Regular cardiac myocyte (primary cell): Measurements from ENCODE around the gene IAH1. TPM values are rescaled to one million over a fixed set of nuclear protein-coding genes. Genes with fewer than 3 reads are reported as not detected.

ENCODE experiments used
- total RNA-seq: library from RNA; depleted of rRNA; stranded (reverse); fragments of >200 nt; gene quantifications from 2 replicates; pipeline ENCODE4 v1.2.3, GENCODE V29; 2014

Gene IAH1, protein sequence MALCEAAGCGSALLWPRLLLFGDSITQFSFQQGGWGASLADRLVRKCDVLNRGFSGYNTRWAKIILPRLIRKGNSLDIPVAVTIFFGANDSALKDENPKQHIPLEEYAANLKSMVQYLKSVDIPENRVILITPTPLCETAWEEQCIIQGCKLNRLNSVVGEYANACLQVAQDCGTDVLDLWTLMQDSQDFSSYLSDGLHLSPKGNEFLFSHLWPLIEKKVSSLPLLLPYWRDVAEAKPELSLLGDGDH
- total RNA-seq = 50.2 and 56.4 TPM in 2 replicates

DNA sequence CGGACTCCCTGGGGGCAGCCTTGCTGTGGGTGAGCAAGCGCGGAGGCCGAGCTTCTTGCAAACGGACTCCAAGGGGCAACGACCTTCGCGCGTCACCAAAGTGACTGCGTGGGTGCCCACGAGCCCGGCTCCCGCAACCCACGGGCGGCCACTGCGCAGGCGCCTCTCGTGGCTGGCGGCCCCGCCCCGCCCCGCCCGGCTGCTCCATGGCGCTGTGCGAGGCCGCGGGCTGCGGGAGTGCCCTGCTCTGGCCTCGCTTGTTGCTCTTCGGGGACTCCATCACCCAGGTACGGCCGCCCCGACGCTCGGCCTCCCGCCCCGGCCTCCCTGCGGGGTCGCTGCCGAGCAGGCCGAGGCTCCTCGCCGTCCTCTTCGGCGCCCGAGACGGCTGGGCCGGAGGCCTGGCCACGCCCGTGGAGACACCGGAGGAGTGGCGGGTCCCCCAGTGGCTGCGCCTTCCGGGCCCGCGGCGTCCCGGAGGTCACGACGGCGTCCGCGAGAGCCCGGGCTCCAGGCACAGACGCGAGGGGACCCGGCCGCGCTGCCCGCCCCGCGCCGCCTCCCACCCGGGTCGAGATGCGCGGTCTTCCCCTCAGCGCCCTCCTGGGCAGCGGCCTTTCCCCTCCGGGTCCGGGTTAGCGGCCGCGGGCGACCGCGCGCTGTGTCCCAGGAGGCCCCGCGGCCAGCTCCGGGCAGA is at the start of gene IAH1:
Gene IAH1 (plus strand): TSS at position 191 of the 697 bp plus-strand sequence. CDS start 16 bp downstream, at position 207.

Other genes with a start within 250 kb of the IAH1 start
- 29.9 and 81.9 TPM in 2 replicates for gene ITGB1BP1, start 51.0 kb upstream of the IAH1 start, total RNA-seq
- 54.4 and 65.8 TPM in 2 replicates for gene CPSF3, start 50.9 kb upstream of the IAH1 start, total RNA-seq
- 35.7 and 80.1 TPM in 2 replicates for gene ADAM17, start 81.3 kb downstream of the IAH1 start, total RNA-seq
- gene YWHAQ, start 156.4 kb downstream of the IAH1 start, total RNA-seq = 206 and 224 TPM in 2 replicates